ENCODE measurements around the gene PRIMPOL. TPM values are rescaled to one million over a fixed set of nuclear protein-coding genes. Genes with fewer than 3 reads are reported as not detected.

PRIMPOL gene
- total and polyA plus RNA-seq, 9 of the 15 experiments (the other 6 are each of a cell fraction or from before 2014, with no cell fraction given) = 11.0 to 32.0 (median 16.1) TPM

DNA sequence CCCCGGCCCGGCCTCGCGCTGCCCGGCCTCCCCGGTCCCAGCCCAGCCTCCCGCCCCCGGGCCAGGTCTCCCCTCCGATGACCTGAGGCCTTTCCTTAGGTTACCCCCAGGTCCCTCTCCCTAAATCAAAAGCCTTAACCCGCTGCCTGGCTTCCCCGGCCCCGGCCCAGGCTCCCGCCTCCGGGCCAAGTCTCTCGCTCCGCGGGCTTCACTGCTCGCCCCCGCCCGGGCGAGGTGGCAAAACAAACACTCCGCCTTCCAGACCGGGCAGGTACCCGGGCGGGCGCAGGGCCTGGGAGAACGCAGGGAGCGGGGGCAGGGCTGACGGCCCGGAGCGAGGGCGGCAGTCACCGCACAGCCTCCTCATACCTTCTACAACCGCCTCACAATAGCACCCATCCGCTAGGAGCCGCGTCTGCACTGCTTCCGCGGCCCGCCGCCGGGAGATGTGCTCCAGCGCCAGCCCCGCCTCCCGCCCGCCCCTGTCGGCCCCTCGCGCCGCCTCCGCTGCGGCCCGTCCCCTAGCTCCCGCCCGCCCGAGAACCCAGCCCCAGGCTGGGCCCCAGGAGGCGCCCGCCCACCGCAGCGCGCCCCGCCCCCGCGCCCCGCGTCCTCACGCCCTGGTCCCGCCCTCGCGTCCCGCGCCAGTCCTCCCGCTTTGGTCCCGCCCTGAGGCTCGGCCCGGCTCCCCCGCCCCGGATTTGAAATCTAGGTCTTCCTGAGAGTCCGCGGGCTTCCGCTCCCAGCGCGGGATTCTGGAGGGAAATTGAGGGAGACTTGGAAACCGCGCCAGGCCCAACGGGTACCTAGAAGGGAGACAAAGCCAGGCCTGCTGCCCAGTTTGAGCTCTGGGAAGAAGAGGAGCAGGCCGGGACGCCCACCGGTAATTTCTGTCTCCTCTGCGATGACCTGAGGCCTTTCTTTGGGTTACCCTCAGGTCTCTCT, at the start of gene PRIMPOL, which contains the start of gene CASP3 (continued):
- TF ChIP-seq, protein P1, sequence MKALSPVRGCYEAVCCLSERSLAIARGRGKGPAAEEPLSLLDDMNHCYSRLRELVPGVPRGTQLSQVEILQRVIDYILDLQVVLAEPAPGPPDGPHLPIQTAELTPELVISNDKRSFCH (CRISPR knock-in tag; IDR thresholded peaks at IDR 0.05) = no peak
- TF ChIP-seq, protein P1 (tag; IDR thresholded peaks at IDR 0.05) = 0 out of 2 replicates have a peak, but pooled peaks have one; percentile 20
- TF ChIP-seq FOS (IDR thresholded peaks at IDR 0.05; ENCODE audit: extremely low read depth, insufficient read length) (no peak), MAZ (CRISPR knock-in tag; conservative IDR thresholded peaks at IDR 0.05 in 1 of 2, IDR thresholded peaks at IDR 0.05 in 1 of 2) (peak; percentile 62 to 69), BHLHE40 (IDR thresholded peaks at IDR 0.05; ENCODE audit: low read length) (no peak), BRCA1 (IDR thresholded peaks at IDR 0.05) (no peak), BRCA1 (CRISPR knock-in tag; IDR thresholded peaks at IDR 0.05) (no peak), ZNF445 (CRISPR knock-in tag; IDR thresholded peaks at IDR 0.05; ENCODE audit: low read depth) (no peak), SMARCC2 (IDR thresholded peaks at IDR 0.05; ENCODE audit: low read depth) (no peak), ZNF584 (CRISPR knock-in tag; IDR thresholded peaks at IDR 0.05; ENCODE audit: low read depth) (no peak), STAT5A (IDR thresholded peaks at IDR 0.05; ENCODE audit: borderline replicate concordance, low read length) (no peak), KDM4B (IDR thresholded peaks at IDR 0.05; ENCODE audit: borderline replicate concordance in 2 of 2, low read depth in 1 of 2) (no peak), ZNF551 (CRISPR knock-in tag; IDR thresholded peaks at IDR 0.05) (no peak), CBFA2T3 (IDR thresholded peaks at IDR 0.05) (0 out of 2 replicates have a peak, but pooled peaks have one; percentile 2), RBM14 (IDR thresholded peaks at IDR 0.05; ENCODE audit: borderline replicate concordance, insufficient read depth, low read depth, low read length) (no peak), XRCC4 (IDR thresholded peaks at IDR 0.05; ENCODE audit: extremely low read depth, insufficient read depth, insufficient read length) (no peak), LEF1 (IDR thresholded peaks at IDR 0.05) (no peak)
- TF ChIP-seq, protein P2, sequence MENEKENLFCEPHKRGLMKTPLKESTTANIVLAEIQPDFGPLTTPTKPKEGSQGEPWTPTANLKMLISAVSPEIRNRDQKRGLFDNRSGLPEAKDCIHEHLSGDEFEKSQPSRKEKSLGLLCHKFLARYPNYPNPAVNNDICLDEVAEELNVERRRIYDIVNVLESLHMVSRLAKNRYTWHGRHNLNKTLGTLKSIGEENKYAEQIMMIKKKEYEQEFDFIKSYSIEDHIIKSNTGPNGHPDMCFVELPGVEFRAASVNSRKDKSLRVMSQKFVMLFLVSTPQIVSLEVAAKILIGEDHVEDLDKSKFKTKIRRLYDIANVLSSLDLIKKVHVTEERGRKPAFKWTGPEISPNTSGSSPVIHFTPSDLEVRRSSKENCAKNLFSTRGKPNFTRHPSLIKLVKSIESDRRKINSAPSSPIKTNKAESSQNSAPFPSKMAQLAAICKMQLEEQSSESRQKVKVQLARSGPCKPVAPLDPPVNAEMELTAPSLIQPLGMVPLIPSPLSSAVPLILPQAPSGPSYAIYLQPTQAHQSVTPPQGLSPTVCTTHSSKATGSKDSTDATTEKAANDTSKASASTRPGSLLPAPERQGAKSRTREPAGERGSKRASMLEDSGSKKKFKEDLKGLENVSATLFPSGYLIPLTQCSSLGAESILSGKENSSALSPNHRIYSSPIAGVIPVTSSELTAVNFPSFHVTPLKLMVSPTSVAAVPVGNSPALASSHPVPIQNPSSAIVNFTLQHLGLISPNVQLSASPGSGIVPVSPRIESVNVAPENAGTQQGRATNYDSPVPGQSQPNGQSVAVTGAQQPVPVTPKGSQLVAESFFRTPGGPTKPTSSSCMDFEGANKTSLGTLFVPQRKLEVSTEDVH (IDR thresholded peaks at IDR 0.05; ENCODE audit: low read depth, partially characterized antibody) = peak; percentile 67
- TF ChIP-seq, protein P3, sequence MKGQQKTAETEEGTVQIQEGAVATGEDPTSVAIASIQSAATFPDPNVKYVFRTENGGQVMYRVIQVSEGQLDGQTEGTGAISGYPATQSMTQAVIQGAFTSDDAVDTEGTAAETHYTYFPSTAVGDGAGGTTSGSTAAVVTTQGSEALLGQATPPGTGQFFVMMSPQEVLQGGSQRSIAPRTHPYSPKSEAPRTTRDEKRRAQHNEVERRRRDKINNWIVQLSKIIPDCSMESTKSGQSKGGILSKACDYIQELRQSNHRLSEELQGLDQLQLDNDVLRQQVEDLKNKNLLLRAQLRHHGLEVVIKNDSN (CRISPR knock-in tag; IDR thresholded peaks at IDR 0.05) = no peak
- TF ChIP-seq, protein P4, sequence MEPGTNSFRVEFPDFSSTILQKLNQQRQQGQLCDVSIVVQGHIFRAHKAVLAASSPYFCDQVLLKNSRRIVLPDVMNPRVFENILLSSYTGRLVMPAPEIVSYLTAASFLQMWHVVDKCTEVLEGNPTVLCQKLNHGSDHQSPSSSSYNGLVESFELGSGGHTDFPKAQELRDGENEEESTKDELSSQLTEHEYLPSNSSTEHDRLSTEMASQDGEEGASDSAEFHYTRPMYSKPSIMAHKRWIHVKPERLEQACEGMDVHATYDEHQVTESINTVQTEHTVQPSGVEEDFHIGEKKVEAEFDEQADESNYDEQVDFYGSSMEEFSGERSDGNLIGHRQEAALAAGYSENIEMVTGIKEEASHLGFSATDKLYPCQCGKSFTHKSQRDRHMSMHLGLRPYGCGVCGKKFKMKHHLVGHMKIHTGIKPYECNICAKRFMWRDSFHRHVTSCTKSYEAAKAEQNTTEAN (CRISPR knock-in tag; IDR thresholded peaks at IDR 0.05) = no peak
- TF ChIP-seq, protein P5, sequence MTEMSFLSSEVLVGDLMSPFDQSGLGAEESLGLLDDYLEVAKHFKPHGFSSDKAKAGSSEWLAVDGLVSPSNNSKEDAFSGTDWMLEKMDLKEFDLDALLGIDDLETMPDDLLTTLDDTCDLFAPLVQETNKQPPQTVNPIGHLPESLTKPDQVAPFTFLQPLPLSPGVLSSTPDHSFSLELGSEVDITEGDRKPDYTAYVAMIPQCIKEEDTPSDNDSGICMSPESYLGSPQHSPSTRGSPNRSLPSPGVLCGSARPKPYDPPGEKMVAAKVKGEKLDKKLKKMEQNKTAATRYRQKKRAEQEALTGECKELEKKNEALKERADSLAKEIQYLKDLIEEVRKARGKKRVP (CRISPR knock-in tag; IDR thresholded peaks at IDR 0.05) = no peak

Data from K562 (cell line).